Suprapubic skin (tissue), 4 donors: ENCODE data around the gene UBASH3A. TPM values are rescaled to one million over a fixed set of nuclear protein-coding genes. Genes with fewer than 3 reads are reported as not detected.

Source experiments
- DNase-seq, 2 donors: peaks; one replicate each; pipeline ENCODE4 v3.0.0-alpha.2; 2019; ENCODE audit warnings: low spot score in 2 of 2
- H3K27ac ChIP-seq: fragments of 200-600 bp; sonication (generic); one replicate; pipeline ENCODE4 v1.5.1; 2019
- H3K27me3 ChIP-seq: fragments of 200-600 bp; sonication (generic); one replicate; pipeline ENCODE4 v1.5.1; 2019
- H3K36me3 ChIP-seq: fragments of 200-600 bp; sonication (generic); one replicate; pipeline ENCODE4 v1.5.1; 2019
- H3K4me1 ChIP-seq: fragments of 200-600 bp; sonication (generic); one replicate; pipeline ENCODE4 v1.5.1; 2019
- H3K4me3 ChIP-seq: fragments of 200-600 bp; sonication (generic); one replicate; pipeline ENCODE4 v1.5.1; 2019; ENCODE audit warnings: mild to moderate bottlenecking
- H3K9me3 ChIP-seq: fragments of 200-600 bp; sonication (generic); one replicate; pipeline ENCODE4 v1.5.1; 2019
- EP300 ChIP-seq: sonication (generic); formaldehyde crosslinking; IDR thresholded peaks from one replicate; pipeline ENCODE4 v1.6.1; 2017; ENCODE audit warnings: antibody characterized with exemption
- POLR2A ChIP-seq, 2 donors: fragments of 450-650 bp; IDR thresholded peaks; one replicate each; pipeline ENCODE4 v1.6.1; 2017; ENCODE audit warnings: antibody characterized with exemption in 2 of 2, mild to moderate bottlenecking in 2 of 2, moderate library complexity in 2 of 2
- POLR2AphosphoS5 ChIP-seq, 3 donors: sonication (generic); formaldehyde crosslinking; IDR thresholded peaks; one replicate each; pipeline ENCODE4 v1.6.1; 2017; ENCODE audit warnings: antibody characterized with exemption in 3 of 3
- WGBS: methylation state at CpG from one replicate; pipeline ENCODE4 v1.1.5; 2018; 5-methylcytosine and 5-hydroxymethylcytosine counted together
- total RNA-seq, 4 donors: library from RNA; depleted of rRNA; stranded (reverse); fragments of >200 nt; gene quantifications; one replicate each; pipeline ENCODE4 v1.1.0, GENCODE V29; 2016
- TF ChIP-seq, protein P1 (sequence below), 2 donors: fragments of 200-600 bp in 1 of 2; fragments of 450-650 bp in 1 of 2; sonication (generic) in 1 of 2; IDR thresholded peaks; one replicate each; pipeline ENCODE4 v1.5.1; 2016 to 2019; ENCODE audit warnings: antibody characterized with exemption in 2 of 2, mild to moderate bottlenecking in 1 of 2, moderate library complexity in 1 of 2

UBASH3A gene
- total RNA-seq, 4 donors from 2014 or later: 0.36 to 1.0 (median 0.47) TPM; not detected in 1

DNA sequence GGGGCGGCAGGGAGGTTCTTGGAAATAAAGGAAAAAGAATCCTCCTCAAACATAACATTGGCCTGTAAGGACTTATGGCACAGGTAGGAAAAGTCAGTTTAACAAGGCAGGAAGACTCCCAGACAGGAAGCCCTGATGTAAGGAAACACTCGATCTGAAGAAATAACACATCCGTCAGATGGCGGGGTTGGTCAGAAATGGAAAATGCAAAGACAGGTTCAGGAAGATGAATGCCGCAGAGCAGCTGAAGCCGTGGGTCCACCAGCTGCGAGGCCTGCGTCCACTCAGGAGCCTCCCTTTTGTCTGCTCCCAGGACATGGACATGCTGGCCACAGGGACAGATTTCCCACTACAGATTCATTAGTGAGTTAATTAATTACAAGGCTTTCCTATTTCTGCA lies 88.5 kb downstream of the UBASH3A start:
- WGBS: 70% methylated on average over 8 of the region's 8 CpGs
- H3K4me3 ChIP-seq: no peak overlapping the region
- no peak for DNase-seq
- no peaks in the 10 kb centered on the region for H3K36me3 ChIP-seq
- H3K4me1 ChIP-seq: peaks cover 17% of the 10 kb centered on the region
- TF ChIP-seq POLR2AphosphoS5 (IDR thresholded peaks at IDR 0.05): no peak
- no peak for TF ChIP-seq EP300
- TF ChIP-seq POLR2A (IDR thresholded peaks at IDR 0.05): no peak
- TF ChIP-seq, protein P1, sequence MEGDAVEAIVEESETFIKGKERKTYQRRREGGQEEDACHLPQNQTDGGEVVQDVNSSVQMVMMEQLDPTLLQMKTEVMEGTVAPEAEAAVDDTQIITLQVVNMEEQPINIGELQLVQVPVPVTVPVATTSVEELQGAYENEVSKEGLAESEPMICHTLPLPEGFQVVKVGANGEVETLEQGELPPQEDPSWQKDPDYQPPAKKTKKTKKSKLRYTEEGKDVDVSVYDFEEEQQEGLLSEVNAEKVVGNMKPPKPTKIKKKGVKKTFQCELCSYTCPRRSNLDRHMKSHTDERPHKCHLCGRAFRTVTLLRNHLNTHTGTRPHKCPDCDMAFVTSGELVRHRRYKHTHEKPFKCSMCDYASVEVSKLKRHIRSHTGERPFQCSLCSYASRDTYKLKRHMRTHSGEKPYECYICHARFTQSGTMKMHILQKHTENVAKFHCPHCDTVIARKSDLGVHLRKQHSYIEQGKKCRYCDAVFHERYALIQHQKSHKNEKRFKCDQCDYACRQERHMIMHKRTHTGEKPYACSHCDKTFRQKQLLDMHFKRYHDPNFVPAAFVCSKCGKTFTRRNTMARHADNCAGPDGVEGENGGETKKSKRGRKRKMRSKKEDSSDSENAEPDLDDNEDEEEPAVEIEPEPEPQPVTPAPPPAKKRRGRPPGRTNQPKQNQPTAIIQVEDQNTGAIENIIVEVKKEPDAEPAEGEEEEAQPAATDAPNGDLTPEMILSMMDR (IDR thresholded peaks at IDR 0.05): no peak
- H3K9me3 ChIP-seq: no peaks in the 10 kb centered on the region
- H3K27me3 ChIP-seq: no peaks in the 10 kb centered on the region
- H3K27ac ChIP-seq: no peak overlapping the region

DNA sequence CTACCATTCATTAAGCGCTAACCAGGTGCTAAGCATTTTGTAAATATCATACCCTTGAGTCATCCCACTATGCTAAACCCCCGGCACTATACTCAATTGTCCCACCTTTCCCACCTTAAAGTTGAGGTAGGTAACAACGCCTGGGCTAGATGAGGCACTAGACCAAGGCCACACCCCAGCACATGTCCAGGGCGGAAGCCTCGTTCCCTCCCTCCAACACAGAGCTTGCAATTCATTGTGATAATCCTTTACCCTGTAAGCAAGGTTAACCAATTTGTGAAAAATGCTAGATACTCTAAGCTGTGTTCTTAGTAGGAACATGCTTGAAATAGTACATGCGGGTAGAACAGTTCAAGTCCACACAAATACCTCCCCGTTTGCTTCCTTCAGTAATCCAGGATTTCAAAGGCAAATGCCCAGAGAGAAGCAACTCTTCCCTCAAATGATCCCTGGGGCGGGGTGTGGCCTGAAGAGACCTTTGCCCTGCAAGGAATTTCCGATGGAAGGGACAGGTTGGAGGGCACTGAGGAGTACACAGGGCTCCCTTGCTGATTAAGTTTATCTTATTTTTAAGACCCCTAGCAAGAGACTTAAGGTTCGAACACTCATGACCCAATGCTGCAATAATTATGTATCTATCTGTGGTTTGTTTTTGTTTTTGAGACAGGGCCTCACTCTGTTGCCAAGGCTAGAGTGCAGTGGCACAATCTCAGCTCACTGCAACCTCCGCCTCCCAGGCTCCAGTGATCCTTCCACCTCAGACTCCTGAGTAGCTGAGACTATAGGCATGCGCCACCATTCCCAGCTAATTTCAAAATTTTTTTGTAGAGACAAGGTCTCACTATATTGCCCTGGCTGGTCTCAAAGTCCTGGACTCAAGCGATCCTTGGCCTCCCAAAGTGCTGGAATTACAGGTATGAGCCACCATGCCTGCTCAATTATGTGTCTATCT lies 89.7 kb downstream of the UBASH3A start:
- no peaks in the 10 kb centered on the region for H3K9me3 ChIP-seq
- H3K36me3 ChIP-seq: no peaks in the 10 kb centered on the region
- no peak for TF ChIP-seq POLR2A (IDR thresholded peaks at IDR 0.05)
- no peak for TF ChIP-seq EP300
- TF ChIP-seq, protein P1 (IDR thresholded peaks at IDR 0.05): no peak
- TF ChIP-seq POLR2AphosphoS5 (IDR thresholded peaks at IDR 0.05): no peak
- H3K4me1 ChIP-seq: peaks cover 17% of the 10 kb centered on the region
- no peak overlapping the region for H3K4me3 ChIP-seq
- H3K27me3 ChIP-seq: no peaks in the 10 kb centered on the region
- no peak overlapping the region for H3K27ac ChIP-seq
- 77% methylated on average over 13 of the region's 13 CpGs for WGBS
- no peak for DNase-seq

DNA sequence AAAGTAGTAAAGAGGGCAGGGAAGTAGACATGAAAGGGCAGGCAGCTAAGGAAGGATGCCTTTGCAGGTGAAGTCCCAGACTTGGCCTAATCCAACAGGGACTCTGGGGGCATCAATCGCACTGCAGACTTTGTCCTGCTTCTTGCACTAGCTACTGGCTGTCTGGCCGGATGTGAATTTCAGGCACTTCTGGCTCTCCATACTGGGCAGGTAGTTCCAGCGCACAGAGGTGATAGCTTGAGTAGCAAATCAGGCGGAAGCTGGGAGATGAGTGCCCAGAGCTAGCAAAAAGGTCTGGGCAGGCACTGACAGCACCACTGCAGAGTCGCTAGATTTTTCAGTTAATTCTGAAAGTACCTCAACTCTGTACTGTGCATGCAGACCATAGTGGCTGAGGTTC lies 91.3 kb downstream of the UBASH3A start:
- WGBS: 94% methylated on average over 5 of the region's 5 CpGs
- no peak overlapping the region for H3K27ac ChIP-seq
- no peaks in the 10 kb centered on the region for H3K36me3 ChIP-seq
- no peaks in the 10 kb centered on the region for H3K27me3 ChIP-seq
- H3K9me3 ChIP-seq: no peaks in the 10 kb centered on the region
- H3K4me1 ChIP-seq: peaks cover 17% of the 10 kb centered on the region
- TF ChIP-seq POLR2AphosphoS5 (IDR thresholded peaks at IDR 0.05) (no peak), POLR2A (IDR thresholded peaks at IDR 0.05) (no peak), EP300 (no peak)
- TF ChIP-seq, protein P1 (IDR thresholded peaks at IDR 0.05): no peak
- H3K4me3 ChIP-seq: no peak overlapping the region
- peak in 1 of 2 donors; percentile 29 for DNase-seq

DNA sequence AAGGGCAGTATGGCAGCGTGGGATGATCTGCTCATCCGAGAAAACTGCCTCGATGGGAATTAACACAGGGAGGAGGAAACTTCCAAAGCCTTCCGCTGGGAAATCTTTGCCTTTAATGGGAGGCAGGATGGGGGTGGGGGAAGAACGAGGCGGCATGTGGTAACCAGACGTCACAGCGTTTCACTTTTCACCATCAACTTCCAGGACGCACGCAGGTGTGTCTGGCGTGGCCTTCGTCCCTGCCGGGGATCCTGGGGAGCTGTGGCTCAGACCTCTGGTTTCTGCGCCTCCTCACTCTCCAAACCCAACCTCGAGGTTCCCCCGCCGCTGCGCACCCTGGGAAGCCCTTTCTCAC lies 92.0 kb downstream of the UBASH3A start:
- WGBS: 3% methylated on average over 18 of the region's 18 CpGs
- H3K4me3 ChIP-seq: peak overlapping the region; percentile 70

More for the DNA sequence above, 92.0 kb downstream of the UBASH3A start:
- no peaks in the 10 kb centered on the region for H3K9me3 ChIP-seq
- H3K36me3 ChIP-seq: no peaks in the 10 kb centered on the region
- H3K27me3 ChIP-seq: no peaks in the 10 kb centered on the region
- H3K4me1 ChIP-seq: peaks cover 17% of the 10 kb centered on the region
- DNase-seq: no peak
- H3K27ac ChIP-seq: peak overlapping the region; percentile 80
- TF ChIP-seq POLR2A (IDR thresholded peaks at IDR 0.05) (no peak), EP300 (no peak), POLR2AphosphoS5 (IDR thresholded peaks at IDR 0.05) (no peak)
- TF ChIP-seq, protein P1 (IDR thresholded peaks at IDR 0.05): no peak
